Measurements from ENCODE around the gene ZNF3. TPM values are rescaled to one million over a fixed set of nuclear protein-coding genes. Genes with fewer than 3 reads are reported as not detected.
A peak's percentile ranks its signal among the peaks of the same experiment; 100 is the strongest.

The ZNF3 gene
- total and polyA plus RNA-seq, 9 of the 15 experiments (the other 6 are each of a cell fraction or from before 2014, with no cell fraction given), result 30.0 to 64.9 (median 51.5) TPM

DNA sequence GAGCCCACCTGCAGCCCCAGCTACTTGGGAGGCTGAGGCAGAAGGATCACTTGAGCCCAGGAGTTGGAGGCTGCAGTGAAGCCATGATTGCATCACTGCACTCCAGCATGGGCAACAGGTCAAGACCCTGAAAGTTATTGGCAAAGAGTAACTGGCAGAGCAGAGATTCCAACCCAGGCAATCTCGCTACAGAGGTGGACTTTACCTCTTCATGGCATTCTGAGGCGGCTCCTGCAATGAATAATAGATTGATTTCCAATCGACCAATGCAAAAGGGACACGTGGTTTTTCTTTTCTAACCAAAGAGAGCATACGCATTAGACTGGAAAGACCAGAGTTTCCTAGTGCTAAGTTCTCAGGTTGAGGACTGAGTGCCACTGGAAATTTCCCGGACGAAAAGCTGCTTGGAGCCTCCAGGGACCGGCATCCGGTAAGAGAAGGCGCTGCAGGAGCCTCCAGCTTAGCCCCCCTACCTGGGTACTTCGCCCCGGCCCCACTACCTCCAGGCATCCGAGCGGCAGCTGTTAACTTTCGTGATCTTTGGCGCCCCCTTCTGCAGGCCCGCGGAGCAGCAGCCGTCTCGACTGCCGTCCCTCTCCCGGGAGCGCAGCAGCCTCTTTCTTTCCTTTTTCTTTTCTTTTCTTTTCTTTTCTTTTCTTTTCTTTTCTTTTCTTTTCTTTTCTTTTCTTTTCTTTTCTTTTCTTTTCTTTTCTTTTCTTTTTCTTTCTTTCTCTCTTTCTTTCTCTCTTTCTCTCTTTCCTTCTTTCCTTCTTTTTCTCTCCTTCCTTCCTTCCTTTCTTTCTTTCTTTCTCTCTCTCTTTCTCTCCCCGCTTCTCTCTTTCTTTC, 49.3 kb upstream of the ZNF3 start (continued):
- TF ChIP-seq ETS2 (tag; IDR thresholded peaks at IDR 0.05; ENCODE audit: borderline replicate concordance, poor library complexity, severe bottlenecking) (no peak), PHF8 (IDR thresholded peaks at IDR 0.05; ENCODE audit: borderline replicate concordance, low read length) (no peak), DEAF1 (CRISPR knock-in tag; IDR thresholded peaks at IDR 0.05) (peak; percentile 87), HMGXB4 (CRISPR knock-in tag; IDR thresholded peaks at IDR 0.05) (no peak), TCFL5 (CRISPR knock-in tag; conservative IDR thresholded peaks at IDR 0.05) (0 out of 2 replicates have a peak, but pooled peaks have one; percentile 23), NRF1 (conservative IDR thresholded peaks at IDR 0.05 in 1 of 2, IDR thresholded peaks at IDR 0.05 in 1 of 2) (no peak), MTA1 (IDR thresholded peaks at IDR 0.05; ENCODE audit: borderline replicate concordance) (peak; percentile 92), BMI1 (IDR thresholded peaks at IDR 0.05; ENCODE audit: low read length) (no peak)
- TF ChIP-seq, protein P1, sequence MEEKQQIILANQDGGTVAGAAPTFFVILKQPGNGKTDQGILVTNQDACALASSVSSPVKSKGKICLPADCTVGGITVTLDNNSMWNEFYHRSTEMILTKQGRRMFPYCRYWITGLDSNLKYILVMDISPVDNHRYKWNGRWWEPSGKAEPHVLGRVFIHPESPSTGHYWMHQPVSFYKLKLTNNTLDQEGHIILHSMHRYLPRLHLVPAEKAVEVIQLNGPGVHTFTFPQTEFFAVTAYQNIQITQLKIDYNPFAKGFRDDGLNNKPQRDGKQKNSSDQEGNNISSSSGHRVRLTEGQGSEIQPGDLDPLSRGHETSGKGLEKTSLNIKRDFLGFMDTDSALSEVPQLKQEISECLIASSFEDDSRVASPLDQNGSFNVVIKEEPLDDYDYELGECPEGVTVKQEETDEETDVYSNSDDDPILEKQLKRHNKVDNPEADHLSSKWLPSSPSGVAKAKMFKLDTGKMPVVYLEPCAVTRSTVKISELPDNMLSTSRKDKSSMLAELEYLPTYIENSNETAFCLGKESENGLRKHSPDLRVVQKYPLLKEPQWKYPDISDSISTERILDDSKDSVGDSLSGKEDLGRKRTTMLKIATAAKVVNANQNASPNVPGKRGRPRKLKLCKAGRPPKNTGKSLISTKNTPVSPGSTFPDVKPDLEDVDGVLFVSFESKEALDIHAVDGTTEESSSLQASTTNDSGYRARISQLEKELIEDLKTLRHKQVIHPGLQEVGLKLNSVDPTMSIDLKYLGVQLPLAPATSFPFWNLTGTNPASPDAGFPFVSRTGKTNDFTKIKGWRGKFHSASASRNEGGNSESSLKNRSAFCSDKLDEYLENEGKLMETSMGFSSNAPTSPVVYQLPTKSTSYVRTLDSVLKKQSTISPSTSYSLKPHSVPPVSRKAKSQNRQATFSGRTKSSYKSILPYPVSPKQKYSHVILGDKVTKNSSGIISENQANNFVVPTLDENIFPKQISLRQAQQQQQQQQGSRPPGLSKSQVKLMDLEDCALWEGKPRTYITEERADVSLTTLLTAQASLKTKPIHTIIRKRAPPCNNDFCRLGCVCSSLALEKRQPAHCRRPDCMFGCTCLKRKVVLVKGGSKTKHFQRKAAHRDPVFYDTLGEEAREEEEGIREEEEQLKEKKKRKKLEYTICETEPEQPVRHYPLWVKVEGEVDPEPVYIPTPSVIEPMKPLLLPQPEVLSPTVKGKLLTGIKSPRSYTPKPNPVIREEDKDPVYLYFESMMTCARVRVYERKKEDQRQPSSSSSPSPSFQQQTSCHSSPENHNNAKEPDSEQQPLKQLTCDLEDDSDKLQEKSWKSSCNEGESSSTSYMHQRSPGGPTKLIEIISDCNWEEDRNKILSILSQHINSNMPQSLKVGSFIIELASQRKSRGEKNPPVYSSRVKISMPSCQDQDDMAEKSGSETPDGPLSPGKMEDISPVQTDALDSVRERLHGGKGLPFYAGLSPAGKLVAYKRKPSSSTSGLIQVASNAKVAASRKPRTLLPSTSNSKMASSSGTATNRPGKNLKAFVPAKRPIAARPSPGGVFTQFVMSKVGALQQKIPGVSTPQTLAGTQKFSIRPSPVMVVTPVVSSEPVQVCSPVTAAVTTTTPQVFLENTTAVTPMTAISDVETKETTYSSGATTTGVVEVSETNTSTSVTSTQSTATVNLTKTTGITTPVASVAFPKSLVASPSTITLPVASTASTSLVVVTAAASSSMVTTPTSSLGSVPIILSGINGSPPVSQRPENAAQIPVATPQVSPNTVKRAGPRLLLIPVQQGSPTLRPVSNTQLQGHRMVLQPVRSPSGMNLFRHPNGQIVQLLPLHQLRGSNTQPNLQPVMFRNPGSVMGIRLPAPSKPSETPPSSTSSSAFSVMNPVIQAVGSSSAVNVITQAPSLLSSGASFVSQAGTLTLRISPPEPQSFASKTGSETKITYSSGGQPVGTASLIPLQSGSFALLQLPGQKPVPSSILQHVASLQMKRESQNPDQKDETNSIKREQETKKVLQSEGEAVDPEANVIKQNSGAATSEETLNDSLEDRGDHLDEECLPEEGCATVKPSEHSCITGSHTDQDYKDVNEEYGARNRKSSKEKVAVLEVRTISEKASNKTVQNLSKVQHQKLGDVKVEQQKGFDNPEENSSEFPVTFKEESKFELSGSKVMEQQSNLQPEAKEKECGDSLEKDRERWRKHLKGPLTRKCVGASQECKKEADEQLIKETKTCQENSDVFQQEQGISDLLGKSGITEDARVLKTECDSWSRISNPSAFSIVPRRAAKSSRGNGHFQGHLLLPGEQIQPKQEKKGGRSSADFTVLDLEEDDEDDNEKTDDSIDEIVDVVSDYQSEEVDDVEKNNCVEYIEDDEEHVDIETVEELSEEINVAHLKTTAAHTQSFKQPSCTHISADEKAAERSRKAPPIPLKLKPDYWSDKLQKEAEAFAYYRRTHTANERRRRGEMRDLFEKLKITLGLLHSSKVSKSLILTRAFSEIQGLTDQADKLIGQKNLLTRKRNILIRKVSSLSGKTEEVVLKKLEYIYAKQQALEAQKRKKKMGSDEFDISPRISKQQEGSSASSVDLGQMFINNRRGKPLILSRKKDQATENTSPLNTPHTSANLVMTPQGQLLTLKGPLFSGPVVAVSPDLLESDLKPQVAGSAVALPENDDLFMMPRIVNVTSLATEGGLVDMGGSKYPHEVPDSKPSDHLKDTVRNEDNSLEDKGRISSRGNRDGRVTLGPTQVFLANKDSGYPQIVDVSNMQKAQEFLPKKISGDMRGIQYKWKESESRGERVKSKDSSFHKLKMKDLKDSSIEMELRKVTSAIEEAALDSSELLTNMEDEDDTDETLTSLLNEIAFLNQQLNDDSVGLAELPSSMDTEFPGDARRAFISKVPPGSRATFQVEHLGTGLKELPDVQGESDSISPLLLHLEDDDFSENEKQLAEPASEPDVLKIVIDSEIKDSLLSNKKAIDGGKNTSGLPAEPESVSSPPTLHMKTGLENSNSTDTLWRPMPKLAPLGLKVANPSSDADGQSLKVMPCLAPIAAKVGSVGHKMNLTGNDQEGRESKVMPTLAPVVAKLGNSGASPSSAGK (IDR thresholded peaks at IDR 0.05), result peak; percentile 58; the same call in 1 of the 2 replicates
